ENCODE results near the gene SH3TC1. TPM values are rescaled to one million over a fixed set of nuclear protein-coding genes. Genes with fewer than 3 reads are reported as not detected.

The SH3TC1 gene
- total and polyA plus RNA-seq, 2 of the 8 experiments (the other 6 are each of a cell fraction or from before 2014, with no cell fraction given), result 0.15 TPM; not detected in 1

DNA sequence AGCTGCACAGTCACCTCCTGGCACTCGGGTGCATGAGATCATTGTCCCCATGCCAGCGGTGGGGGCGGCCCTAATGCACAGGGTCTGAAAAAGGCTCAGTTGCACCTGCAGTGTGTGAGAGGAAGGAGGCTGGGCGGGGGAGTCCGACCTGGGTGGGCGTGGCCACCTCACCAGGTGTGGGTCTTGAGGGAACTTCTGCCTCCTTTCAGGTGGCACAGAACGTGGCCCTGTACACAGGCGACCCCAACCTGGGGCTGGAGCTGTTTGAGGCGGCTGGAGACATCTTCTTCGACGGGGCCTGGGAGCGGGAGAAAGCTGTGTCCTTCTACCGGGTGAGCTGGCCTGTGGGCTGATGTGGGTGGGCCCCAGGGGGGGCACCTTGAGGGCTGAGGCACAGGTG is 36.1 kb downstream of the SH3TC1 start:
- H3K36me3 ChIP-seq (ENCODE audit: control insufficient read depth in 2 of 4, insufficient read depth in 4 of 4, low read length in 3 of 4), result no peaks in the 10 kb centered on the region; a peak in 1 of 8 replicates
- no peaks in the 10 kb centered on the region for H3K79me2 ChIP-seq (ENCODE audit: control insufficient read depth in 1 of 2, insufficient read depth in 2 of 2, low read length in 2 of 2)
- FAIRE-seq, result no peak
- H3K4me1 ChIP-seq (replicated peaks in 1 of 4; ENCODE audit: control insufficient read depth in 3 of 4, insufficient read depth in 4 of 4, low read length in 3 of 4), result peaks cover 0 to 6% (median 2%) of the 10 kb centered on the region in 4 experiments; a peak in 5 of 7 replicates
- H3K56ac ChIP-seq (replicated peaks; ENCODE audit: insufficient read length, low read depth, low read length), result no peak overlapping the region
- H3K14ac ChIP-seq (ENCODE audit: insufficient read length), result no peak overlapping the region
- H4K5ac ChIP-seq (ENCODE audit: insufficient read length, low read depth, low read length), result no peak overlapping the region
- H3K27me3 ChIP-seq (replicated peaks in 1 of 4; ENCODE audit: control insufficient read depth in 3 of 4, extremely low read depth in 1 of 4, insufficient read depth in 3 of 4, low read length in 3 of 4), result no peaks in the 10 kb centered on the region
- H3K4me2 ChIP-seq (ENCODE audit: insufficient read depth in 1 of 2, low read depth in 2 of 2, low read length in 2 of 2), result no peak overlapping the region
- H2AK5ac ChIP-seq (ENCODE audit: low read depth, low read length), result no peak overlapping the region
- peaks cover 10% of the 10 kb centered on the region; the same call in 1 of the 2 replicates for H3K23me2 ChIP-seq (ENCODE audit: low read depth, low read length)
- no peak overlapping the region for H3K27ac ChIP-seq (ENCODE audit: low read depth, low read length)
- H2BK15ac ChIP-seq (ENCODE audit: low read length), result no peak overlapping the region
- H2BK12ac ChIP-seq (ENCODE audit: low read depth, low read length), result no peak overlapping the region
- no peak overlapping the region; the same call in 1 of the 2 replicates for H2BK5ac ChIP-seq (ENCODE audit: low read depth, low read length)
- peaks cover 0 to 12% of the 10 kb centered on the region in 2 experiments for H4K20me1 ChIP-seq (replicated peaks in 1 of 2; ENCODE audit: control insufficient read depth in 1 of 2, insufficient read depth in 2 of 2, low read length in 2 of 2)
- no peak overlapping the region for H3K4me3 ChIP-seq (ENCODE audit: extremely low read depth in 1 of 4, insufficient read depth in 2 of 4, low read depth in 3 of 4, low read length in 4 of 4)
- H3K79me1 ChIP-seq (ENCODE audit: low read depth, low read length), result peaks cover 3% of the 10 kb centered on the region; the same call in 1 of the 2 replicates
- H4K91ac ChIP-seq (replicated peaks; ENCODE audit: insufficient read length, low read length), result no peak overlapping the region
- H3K9me3 ChIP-seq (ENCODE audit: insufficient read depth in 2 of 2, low read depth in 1 of 2, low read length in 1 of 2), result no peaks in the 10 kb centered on the region; a peak in 1 of 4 replicates
- ChIA-PET CTCF (ENCODE audit: partially characterized antibody) (interaction anchor here (1.1 to 5.1 kb wide), 8 partner anchors 8 to 176 kb away, joined by 3 to 68 read pairs (median 7); no protein-coding TSS in a partner anchor), POLR2A (ENCODE audit: partially characterized antibody) (no interaction called here)
- H3K4ac ChIP-seq (replicated peaks; ENCODE audit: insufficient read length, low read depth, low read length), result no peak overlapping the region
- no peak overlapping the region for H3K18ac ChIP-seq (ENCODE audit: extremely low read depth, low read length)
- H3K9ac ChIP-seq (replicated peaks in 1 of 4; ENCODE audit: extremely low read depth in 1 of 4, low read depth in 3 of 4, low read length in 3 of 4), result no peak overlapping the region
- TF ChIP-seq, protein P1, sequence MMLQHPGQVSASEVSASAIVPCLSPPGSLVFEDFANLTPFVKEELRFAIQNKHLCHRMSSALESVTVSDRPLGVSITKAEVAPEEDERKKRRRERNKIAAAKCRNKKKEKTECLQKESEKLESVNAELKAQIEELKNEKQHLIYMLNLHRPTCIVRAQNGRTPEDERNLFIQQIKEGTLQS (IDR thresholded peaks at IDR 0.05; ENCODE audit: insufficient read depth, low read depth, low read length), result no peak
- TF ChIP-seq GABPA (IDR thresholded peaks at IDR 0.05; ENCODE audit: borderline replicate concordance, insufficient read depth, low read length), result no peak
- no peak for TF ChIP-seq PHF8 (conservative IDR thresholded peaks at IDR 0.05; ENCODE audit: low read depth, low read length)
- TF ChIP-seq, protein P2, sequence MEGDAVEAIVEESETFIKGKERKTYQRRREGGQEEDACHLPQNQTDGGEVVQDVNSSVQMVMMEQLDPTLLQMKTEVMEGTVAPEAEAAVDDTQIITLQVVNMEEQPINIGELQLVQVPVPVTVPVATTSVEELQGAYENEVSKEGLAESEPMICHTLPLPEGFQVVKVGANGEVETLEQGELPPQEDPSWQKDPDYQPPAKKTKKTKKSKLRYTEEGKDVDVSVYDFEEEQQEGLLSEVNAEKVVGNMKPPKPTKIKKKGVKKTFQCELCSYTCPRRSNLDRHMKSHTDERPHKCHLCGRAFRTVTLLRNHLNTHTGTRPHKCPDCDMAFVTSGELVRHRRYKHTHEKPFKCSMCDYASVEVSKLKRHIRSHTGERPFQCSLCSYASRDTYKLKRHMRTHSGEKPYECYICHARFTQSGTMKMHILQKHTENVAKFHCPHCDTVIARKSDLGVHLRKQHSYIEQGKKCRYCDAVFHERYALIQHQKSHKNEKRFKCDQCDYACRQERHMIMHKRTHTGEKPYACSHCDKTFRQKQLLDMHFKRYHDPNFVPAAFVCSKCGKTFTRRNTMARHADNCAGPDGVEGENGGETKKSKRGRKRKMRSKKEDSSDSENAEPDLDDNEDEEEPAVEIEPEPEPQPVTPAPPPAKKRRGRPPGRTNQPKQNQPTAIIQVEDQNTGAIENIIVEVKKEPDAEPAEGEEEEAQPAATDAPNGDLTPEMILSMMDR (IDR thresholded peaks at IDR 0.05; ENCODE audit: control extremely low read depth in 1 of 3, insufficient read depth in 1 of 3, low read depth in 1 of 3, low read length in 3 of 3), result no peak
- no peak for TF ChIP-seq RXRA (IDR thresholded peaks at IDR 0.05; ENCODE audit: insufficient read depth, low read depth, low read length)
- no peak overlapping the region for H2AFZ ChIP-seq (ENCODE audit: low read length)
- 87% methylated on average over 10 of the region's 13 CpGs; no CpG with 5 or more reads in 1 of the 2 experiments for WGBS, 2 experiments (ENCODE audit: extremely low coverage in 1 of 2, insufficient coverage in 1 of 2, insufficient read length in 1 of 2, insufficient replicate concordance in 2 of 2, low coverage in 1 of 2, low lambda C conversion rate in 2 of 2, missing lambda C conversion rate in 1 of 2)
- H2BK20ac ChIP-seq (ENCODE audit: low read length), result no peak overlapping the region
- 0 out of 2 replicates have a peak overlapping the region, but pooled peaks have one; percentile 14 for H4K8ac ChIP-seq (ENCODE audit: extremely low read depth, insufficient read depth, low read length)
- no peak for DNase-seq (ENCODE audit: low read depth in 1 of 2, low spot score in 2 of 2)
- H2BK120ac ChIP-seq (replicated peaks; ENCODE audit: low read depth, low read length), result no peak overlapping the region
- no peak overlapping the region for H3K23ac ChIP-seq (ENCODE audit: insufficient read length)
